T-helper 2 cell treated with Interferon-gamma antibody and Interleukin-4, amounts not matched to agents 5 μg/mL and 100 μg/mL, for 36 hours (primary cell): ENCODE results near the gene AQP1.

Experiments
- DNase-seq: peaks from one replicate; pipeline ENCODE4 v3.0.0; 2021; ENCODE audit warnings: low spot score
- H3K27ac Mint-ChIP-seq: one replicate; pipeline ENCODE4 v1.8.0; 2021; ENCODE audit warnings: mild to moderate bottlenecking, mixed read lengths
- H3K27me3 Mint-ChIP-seq: one replicate; pipeline ENCODE4 v1.8.0; 2021; ENCODE audit warnings: low read depth, mixed read lengths
- H3K36me3 Mint-ChIP-seq: one replicate; pipeline ENCODE4 v1.8.0; 2021; ENCODE audit warnings: low read depth, mixed read lengths
- H3K4me1 Mint-ChIP-seq: one replicate; pipeline ENCODE4 v1.8.0; 2021; ENCODE audit warnings: low read depth, mixed read lengths
- H3K4me3 Mint-ChIP-seq: one replicate; pipeline ENCODE4 v1.8.0; 2022; ENCODE audit warnings: mild to moderate bottlenecking, moderate library complexity, mixed read lengths
- H3K9me3 Mint-ChIP-seq: one replicate; pipeline ENCODE4 v1.8.0; 2021; ENCODE audit warnings: mixed read lengths

AQP1 gene

DNA sequence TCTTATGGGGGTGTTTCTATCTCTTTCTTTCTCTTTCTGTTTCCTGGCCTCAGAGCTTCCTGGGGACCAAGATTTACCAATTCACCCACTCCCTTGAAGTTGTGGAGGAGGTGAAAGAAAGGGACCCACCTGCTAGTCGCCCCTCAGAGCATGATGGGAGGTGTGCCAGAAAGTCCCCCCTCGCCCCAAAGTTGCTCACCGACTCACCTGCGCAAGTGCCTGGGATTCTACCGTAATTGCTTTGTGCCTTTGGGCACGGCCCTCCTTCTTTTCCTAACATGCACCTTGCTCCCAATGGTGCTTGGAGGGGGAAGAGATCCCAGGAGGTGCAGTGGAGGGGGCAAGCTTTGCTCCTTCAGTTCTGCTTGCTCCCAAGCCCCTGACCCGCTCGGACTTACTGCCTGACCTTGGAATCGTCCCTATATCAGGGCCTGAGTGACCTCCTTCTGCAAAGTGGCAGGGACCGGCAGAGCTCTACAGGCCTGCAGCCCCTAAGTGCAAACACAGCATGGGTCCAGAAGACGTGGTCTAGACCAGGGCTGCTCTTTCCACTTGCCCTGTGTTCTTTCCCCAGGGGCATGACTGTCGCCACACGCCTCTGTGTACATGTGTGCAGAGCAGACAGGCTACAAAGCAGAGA, 12.2 kb downstream of the AQP1 start:
- no peak overlapping the region for H3K27ac Mint-ChIP-seq
- H3K36me3 Mint-ChIP-seq, result no peaks in the 10 kb centered on the region
- H3K4me1 Mint-ChIP-seq, result no peaks in the 10 kb centered on the region
- H3K27me3 Mint-ChIP-seq, result no peaks in the 10 kb centered on the region
- no peaks in the 10 kb centered on the region for H3K9me3 Mint-ChIP-seq
- no peak overlapping the region for H3K4me3 Mint-ChIP-seq
- DNase-seq, result no peak

DNA sequence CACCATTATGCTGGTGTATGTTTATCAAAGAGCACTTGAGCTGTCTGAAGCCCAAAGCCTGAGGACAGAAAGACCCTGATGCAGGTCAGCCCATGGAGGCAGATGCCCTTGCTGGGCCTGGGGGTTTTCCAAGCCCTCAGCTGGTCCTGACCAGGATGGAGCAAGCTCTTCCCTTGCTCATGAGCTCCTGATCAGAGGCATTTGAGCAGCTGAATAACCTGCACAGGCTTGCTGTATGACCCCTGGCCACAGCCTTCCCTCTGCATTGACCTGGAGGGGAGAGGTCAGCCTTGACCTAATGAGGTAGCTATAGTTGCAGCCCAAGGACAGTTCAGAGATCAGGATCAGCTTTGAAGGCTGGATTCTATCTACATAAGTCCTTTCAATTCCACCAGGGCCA, 13.0 kb downstream of the AQP1 start:
- no peaks in the 10 kb centered on the region for H3K4me1 Mint-ChIP-seq
- no peak overlapping the region for H3K4me3 Mint-ChIP-seq
- no peak for DNase-seq
- no peaks in the 10 kb centered on the region for H3K27me3 Mint-ChIP-seq
- no peaks in the 10 kb centered on the region for H3K9me3 Mint-ChIP-seq
- H3K36me3 Mint-ChIP-seq, result no peaks in the 10 kb centered on the region
- no peak overlapping the region for H3K27ac Mint-ChIP-seq

DNA sequence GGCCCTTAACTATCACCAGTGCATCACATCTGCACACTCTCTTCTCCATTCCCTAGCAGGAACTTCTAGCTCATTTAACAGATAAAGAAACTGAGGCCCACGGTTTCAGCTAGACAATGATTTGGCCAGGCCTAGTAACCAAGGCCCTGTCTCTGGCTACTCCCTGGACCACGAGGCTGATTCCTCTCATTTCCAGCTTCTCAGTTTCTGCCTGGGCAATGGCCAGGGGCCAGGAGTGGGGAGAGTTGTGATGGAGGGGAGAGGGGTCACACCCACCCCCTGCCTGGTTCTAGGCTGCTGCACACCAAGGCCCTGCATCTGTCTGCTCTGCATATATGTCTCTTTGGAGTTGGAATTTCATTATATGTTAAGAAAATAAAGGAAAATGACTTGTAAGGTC, 13.5 kb downstream of the AQP1 start:
- Mint-ChIP-seq H3K27me3 (no peaks in the 10 kb centered on the region), H3K9me3 (no peaks in the 10 kb centered on the region), H3K27ac (no peak overlapping the region), H3K4me1 (no peaks in the 10 kb centered on the region), H3K4me3 (no peak overlapping the region), H3K36me3 (no peaks in the 10 kb centered on the region)
- no peak for DNase-seq

DNA sequence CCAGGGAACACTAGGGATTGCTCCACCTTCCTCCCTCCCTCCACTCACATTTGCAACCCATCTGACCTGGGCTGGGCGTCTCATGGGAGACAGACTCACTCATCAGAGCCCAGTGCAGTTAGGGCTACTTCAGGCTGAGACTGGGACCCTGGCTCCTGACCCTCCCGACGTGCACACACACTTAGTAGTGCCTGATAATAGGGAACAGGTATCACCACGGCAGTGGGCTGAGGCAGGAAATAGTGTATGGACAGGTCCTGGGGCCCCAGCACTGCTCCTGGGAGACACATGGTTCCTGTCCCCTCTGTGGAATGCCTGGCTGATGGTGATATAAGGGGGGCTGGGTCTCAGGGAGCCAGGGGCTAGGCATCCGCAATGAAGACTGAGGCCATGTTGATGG, 14.3 kb downstream of the AQP1 start:
- Mint-ChIP-seq H3K27me3 (no peaks in the 10 kb centered on the region), H3K27ac (no peak overlapping the region), H3K9me3 (no peaks in the 10 kb centered on the region)

DNA sequence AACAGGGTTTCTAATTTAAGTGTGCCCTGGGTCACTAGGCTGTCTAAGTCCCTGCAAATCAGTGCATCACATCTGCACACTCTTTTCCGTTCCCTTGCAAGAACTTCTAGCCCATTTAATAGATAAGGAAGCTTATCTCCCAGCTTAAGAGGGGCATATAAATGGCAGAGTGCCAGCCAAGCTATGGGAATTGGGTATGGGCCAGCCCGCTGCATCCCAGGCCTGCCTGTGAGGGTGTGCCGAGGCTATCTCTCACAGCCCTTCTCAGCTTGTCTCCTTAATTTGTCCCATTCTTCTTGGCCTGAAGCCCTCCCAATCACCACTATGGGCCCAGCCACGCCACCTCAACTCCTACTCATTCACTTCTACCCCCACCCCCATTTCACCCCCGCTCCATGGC, 14.7 kb downstream of the AQP1 start:
- H3K4me1 Mint-ChIP-seq, result no peaks in the 10 kb centered on the region
- no peaks in the 10 kb centered on the region for H3K9me3 Mint-ChIP-seq
- no peak overlapping the region for H3K4me3 Mint-ChIP-seq
- H3K27me3 Mint-ChIP-seq, result no peaks in the 10 kb centered on the region
- no peaks in the 10 kb centered on the region for H3K36me3 Mint-ChIP-seq
- DNase-seq, result no peak
- no peak overlapping the region for H3K27ac Mint-ChIP-seq

More for the DNA sequence above, 14.3 kb downstream of the AQP1 start:
- H3K4me1 Mint-ChIP-seq, result no peaks in the 10 kb centered on the region
- DNase-seq, result no peak
- no peaks in the 10 kb centered on the region for H3K36me3 Mint-ChIP-seq
- H3K4me3 Mint-ChIP-seq, result no peak overlapping the region

DNA sequence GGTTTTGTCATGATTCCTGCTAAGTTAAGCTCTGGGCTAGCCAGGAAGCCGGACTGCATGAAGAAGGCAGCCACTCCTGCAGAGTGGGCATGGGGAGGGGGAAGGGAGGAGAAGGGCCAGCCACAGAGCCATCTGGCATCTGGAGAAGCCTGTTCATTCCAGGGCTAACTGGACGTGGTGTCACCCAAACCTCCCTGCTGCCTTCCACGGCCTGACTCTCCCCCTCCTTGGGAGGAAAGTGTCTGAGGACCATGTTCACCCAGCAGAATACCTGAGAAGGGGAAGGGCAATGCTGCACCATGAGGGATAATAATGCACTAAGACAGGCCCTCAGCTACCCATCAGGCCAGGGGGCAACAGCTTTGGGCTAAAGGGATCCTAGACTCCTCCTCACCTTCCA, 15.4 kb downstream of the AQP1 start:
- H3K4me3 Mint-ChIP-seq, result no peak overlapping the region
- no peak for DNase-seq
- no peaks in the 10 kb centered on the region for H3K9me3 Mint-ChIP-seq
- no peak overlapping the region for H3K27ac Mint-ChIP-seq
- H3K36me3 Mint-ChIP-seq, result no peaks in the 10 kb centered on the region
- H3K27me3 Mint-ChIP-seq, result no peaks in the 10 kb centered on the region
- H3K4me1 Mint-ChIP-seq, result no peaks in the 10 kb centered on the region

DNA sequence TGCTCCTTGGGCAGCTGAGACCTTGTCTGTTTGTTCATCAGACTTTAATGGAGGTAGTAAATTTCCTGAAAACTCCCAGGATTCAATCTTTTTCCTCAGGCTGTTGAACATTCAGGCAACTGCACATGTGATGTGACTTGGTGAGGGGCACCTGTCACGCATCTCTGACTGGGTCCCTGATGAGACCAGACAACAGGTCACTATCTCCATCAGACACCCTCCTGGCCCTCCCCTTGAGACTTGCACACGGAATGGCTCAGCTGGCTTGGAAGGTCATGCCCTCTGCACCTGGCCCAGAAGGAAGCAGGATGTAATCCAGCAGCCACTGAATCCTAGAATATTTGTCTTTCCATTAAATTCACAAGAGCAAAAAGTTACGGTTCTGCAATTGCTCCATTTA, 15.9 kb downstream of the AQP1 start:
- Mint-ChIP-seq H3K36me3 (no peaks in the 10 kb centered on the region), H3K4me1 (no peaks in the 10 kb centered on the region)

DNA sequence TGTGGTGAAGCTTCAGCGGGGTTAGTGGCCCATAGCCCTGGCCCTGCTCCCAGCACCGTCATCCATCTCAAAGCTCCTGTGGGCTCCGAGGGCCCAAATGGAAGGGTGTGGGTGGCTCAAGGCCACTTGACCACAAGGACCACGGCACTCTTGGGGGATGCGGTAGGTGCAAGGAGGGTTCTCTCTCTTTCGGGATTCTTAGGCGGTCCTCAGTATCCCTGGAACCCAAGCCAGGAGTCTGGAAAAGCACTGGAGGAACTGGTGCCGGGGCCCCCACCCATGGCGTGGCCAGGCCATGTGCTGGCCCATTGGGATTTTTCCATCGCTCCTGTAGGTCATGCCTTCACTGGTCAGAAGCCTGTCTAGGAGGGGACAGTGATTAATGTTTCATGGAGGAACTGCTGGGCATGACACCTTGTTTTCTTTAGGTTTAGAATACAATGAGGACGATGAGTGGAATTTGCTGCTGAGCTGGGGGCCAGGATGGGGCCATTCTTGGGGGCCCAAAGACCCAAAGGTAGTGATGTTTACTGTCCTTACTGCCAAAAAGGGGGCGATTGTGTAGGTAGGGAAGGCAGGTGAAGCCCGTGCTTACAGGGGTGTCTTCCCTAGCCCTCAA, 16.7 kb downstream of the AQP1 start:
- no peaks in the 10 kb centered on the region for H3K27me3 Mint-ChIP-seq
- no peaks in the 10 kb centered on the region for H3K9me3 Mint-ChIP-seq
- no peak overlapping the region for H3K4me3 Mint-ChIP-seq
- no peaks in the 10 kb centered on the region for H3K36me3 Mint-ChIP-seq
- no peak overlapping the region for H3K27ac Mint-ChIP-seq
- DNase-seq, result no peak
- H3K4me1 Mint-ChIP-seq, result no peaks in the 10 kb centered on the region

More for the DNA sequence above, 15.9 kb downstream of the AQP1 start:
- H3K4me3 Mint-ChIP-seq, result no peak overlapping the region
- no peak overlapping the region for H3K27ac Mint-ChIP-seq
- H3K27me3 Mint-ChIP-seq, result no peaks in the 10 kb centered on the region
- H3K9me3 Mint-ChIP-seq, result no peaks in the 10 kb centered on the region
- no peak for DNase-seq

DNA sequence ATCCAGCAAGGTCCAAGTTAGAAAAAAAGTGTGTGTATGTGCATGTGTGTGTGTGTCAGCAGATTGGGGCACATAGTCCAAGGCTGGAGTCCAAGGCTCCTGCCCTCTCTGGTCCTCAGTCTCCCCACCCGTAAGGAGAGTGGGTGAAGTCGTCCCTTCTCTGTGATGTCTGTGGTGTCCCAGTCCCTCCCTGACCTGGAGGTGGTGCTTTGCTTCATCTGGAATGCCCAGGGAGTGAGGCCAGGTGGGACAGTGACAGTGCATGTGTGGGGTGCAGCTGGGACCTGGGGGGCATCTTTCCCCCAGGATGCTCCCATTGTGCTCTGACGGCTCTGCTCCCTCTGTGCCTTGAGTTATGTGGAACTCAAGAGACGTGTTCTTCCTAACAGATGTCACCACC, 18.0 kb downstream of the AQP1 start:
- Mint-ChIP-seq H3K36me3 (no peaks in the 10 kb centered on the region), H3K4me1 (no peaks in the 10 kb centered on the region), H3K27me3 (no peaks in the 10 kb centered on the region), H3K27ac (no peak overlapping the region), H3K4me3 (no peak overlapping the region), H3K9me3 (no peaks in the 10 kb centered on the region)
- DNase-seq, result no peak

DNA sequence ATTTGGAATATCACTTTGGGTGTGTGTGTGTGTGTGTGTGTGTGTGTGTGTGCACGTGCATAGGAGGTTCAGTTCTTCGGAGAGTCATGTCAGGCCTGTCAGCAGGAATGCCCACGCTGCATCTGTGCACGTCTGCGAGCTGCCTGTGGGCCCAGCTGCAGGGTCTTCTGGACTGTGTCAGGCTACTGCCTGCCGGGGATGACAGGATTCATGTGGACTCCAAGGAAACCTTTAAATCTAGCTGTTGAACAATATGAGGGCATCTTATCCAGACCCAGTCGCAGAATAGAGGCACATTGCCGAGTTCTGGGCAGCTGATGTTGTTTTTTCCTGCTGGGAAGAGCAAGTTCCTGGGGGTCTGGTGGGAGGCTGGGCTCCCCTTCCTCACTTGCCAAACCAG, 19.0 kb downstream of the AQP1 start:
- H3K4me1 Mint-ChIP-seq, result no peaks in the 10 kb centered on the region
- no peak overlapping the region for H3K4me3 Mint-ChIP-seq
- no peak overlapping the region for H3K27ac Mint-ChIP-seq
- no peaks in the 10 kb centered on the region for H3K36me3 Mint-ChIP-seq
- H3K27me3 Mint-ChIP-seq, result no peaks in the 10 kb centered on the region
- no peaks in the 10 kb centered on the region for H3K9me3 Mint-ChIP-seq
- no peak for DNase-seq

DNA sequence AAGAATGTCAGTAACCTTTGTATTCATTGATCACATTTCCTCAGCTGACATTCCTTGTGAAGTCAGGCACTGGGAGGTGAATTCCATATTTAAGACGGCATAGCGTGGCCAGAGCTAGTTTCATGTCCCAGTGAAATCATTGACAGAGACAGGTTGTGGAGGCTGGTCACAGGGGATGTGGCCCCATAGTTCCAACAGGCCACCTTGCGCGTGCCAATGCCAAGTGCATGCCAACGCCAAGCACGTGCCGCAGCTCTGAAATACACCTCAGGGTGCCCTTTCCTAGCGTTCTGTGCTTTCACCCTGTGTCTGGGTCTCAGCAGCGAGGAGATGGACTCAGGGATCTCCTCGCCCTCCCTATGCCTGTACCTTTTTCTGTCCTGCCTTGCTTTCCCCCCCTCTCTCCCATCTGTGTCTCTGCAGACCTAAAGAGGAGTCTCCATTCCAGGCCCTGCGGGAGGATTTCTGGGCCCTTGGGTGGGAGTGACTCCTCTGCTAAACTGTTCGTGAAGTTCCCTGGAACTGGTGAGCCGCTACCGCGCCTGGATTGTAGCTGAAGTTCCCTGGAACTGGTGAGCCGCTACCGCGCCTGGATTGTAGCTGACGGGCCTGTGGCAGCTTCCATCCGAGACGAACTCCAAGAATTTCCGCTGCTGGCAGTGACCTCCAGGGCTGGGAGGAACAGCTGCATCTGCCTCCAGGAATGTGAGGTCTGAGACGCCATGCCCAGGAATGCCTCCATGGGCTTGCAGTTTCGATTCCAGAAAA, 19.7 kb downstream of the AQP1 start:
- H3K4me3 Mint-ChIP-seq, result no peak overlapping the region
- no peak overlapping the region for H3K27ac Mint-ChIP-seq
- H3K27me3 Mint-ChIP-seq, result no peaks in the 10 kb centered on the region
- DNase-seq, result no peak
- no peaks in the 10 kb centered on the region for H3K4me1 Mint-ChIP-seq
- no peaks in the 10 kb centered on the region for H3K36me3 Mint-ChIP-seq
- H3K9me3 Mint-ChIP-seq, result no peaks in the 10 kb centered on the region

DNA sequence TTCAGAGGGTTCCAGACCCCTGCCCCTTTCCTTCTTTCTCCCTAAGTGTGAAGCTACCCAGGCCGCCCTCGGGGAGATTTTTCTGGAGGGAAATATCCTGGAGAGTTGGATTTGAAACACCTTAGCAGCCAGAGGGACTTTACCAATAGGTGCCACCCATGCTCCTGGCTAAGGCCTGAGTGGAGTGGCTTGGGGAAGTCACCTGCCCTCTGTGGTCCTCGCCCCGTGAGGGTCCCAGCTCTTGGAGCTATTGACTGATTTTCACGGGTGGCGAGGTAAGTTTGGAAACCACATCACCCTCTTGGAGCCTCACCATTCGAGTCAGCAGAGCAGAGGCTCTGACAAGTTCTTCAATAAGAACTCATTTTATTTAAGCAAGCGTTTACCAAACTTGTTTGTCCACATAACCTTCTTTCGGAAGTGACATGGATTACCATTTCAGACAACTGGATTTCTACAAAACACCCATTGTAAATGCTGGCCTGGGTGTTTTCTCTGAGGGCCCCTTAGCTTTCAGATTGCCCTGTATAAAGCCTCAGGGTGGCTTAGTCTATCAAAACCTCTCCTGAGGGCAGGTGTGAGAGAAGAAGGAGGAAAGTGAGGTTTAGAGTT, 20.4 kb downstream of the AQP1 start:
- Mint-ChIP-seq H3K27ac (no peak overlapping the region), H3K4me3 (no peak overlapping the region), H3K9me3 (no peaks in the 10 kb centered on the region), H3K27me3 (no peaks in the 10 kb centered on the region), H3K4me1 (no peaks in the 10 kb centered on the region), H3K36me3 (no peaks in the 10 kb centered on the region)
- DNase-seq, result no peak

DNA sequence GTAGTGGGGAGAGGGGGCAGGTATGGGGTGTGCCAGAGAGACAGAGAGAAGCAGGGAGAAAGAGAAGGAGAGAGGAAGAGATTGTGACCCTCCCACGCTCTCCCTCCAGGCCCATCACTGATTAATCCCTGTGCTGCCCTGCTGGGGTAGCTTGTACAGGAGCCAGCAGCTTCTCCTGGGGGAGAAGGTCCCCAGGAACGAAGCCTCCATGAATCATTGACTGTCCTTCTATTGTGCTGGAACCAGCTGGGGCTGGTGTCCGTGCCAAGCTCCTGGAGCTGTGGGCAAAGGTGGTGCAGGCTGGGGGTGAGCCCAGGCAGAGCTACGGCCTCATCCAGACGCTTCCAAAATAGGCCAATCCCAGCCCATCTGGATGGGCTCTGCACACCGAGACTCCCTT, 20.9 kb downstream of the AQP1 start:
- DNase-seq, result no peak
- no peak overlapping the region for H3K27ac Mint-ChIP-seq
- H3K4me1 Mint-ChIP-seq, result no peaks in the 10 kb centered on the region
- H3K36me3 Mint-ChIP-seq, result no peaks in the 10 kb centered on the region
- no peaks in the 10 kb centered on the region for H3K9me3 Mint-ChIP-seq
- H3K27me3 Mint-ChIP-seq, result peaks cover 2% of the 10 kb centered on the region
- no peak overlapping the region for H3K4me3 Mint-ChIP-seq
